ENCODE data around the gene AKAP13.

AKAP13 gene

GRCh38 chr15:85741021-85741421 lies 360.6 kb downstream of the AKAP13 start:
- H3K4me1 Mint-ChIP-seq = peaks cover 40% of the 10 kb centered on the region
- H3K4me3 Mint-ChIP-seq = no peak overlapping the region
- H3K27ac Mint-ChIP-seq = no peak overlapping the region
- H3K9me3 Mint-ChIP-seq = no peaks in the 10 kb centered on the region
- no peak for TF ChIP-seq CTCF (IDR thresholded peaks at IDR 0.05; ENCODE audit: unreplicated experiment in 3 of 3)
- peaks cover 94% of the 10 kb centered on the region for H3K36me3 Mint-ChIP-seq (ENCODE audit: low read depth)
- no peaks in the 10 kb centered on the region for H3K27me3 Mint-ChIP-seq (ENCODE audit: low read depth)

- Mint-ChIP-seq H3K27me3 (ENCODE audit: low read depth) (no peaks in the 10 kb centered on the region), H3K9me3 (no peaks in the 10 kb centered on the region), H3K4me1 (peaks cover 44% of the 10 kb centered on the region), H3K27ac (peak overlapping the region in 2 of 3 experiments; percentile 40 to 45), H3K36me3 (ENCODE audit: low read depth) (peaks cover 94% of the 10 kb centered on the region), H3K4me3 (no peak overlapping the region)
- no peak for TF ChIP-seq CTCF (IDR thresholded peaks at IDR 0.05; ENCODE audit: unreplicated experiment in 3 of 3)
Measured at GRCh38 chr15:85741662-85742061, 361.3 kb downstream of the AKAP13 start.

- no peaks in the 10 kb centered on the region for H3K27me3 Mint-ChIP-seq (ENCODE audit: low read depth)
- H3K4me1 Mint-ChIP-seq = peaks cover 46% of the 10 kb centered on the region
- peak overlapping the region; percentile 39 to 45 (median 40) for H3K27ac Mint-ChIP-seq
- TF ChIP-seq CTCF (IDR thresholded peaks at IDR 0.05; ENCODE audit: unreplicated experiment in 3 of 3) = no peak
- H3K4me3 Mint-ChIP-seq = no peak overlapping the region
- H3K36me3 Mint-ChIP-seq (ENCODE audit: low read depth) = peaks cover 94% of the 10 kb centered on the region
- no peaks in the 10 kb centered on the region for H3K9me3 Mint-ChIP-seq
Measured at GRCh38 chr15:85742186-85742821, 361.9 kb downstream of the AKAP13 start.

GRCh38 chr15:85743392-85744055 lies 363.1 kb downstream of the AKAP13 start:
- Mint-ChIP-seq H3K9me3 (no peaks in the 10 kb centered on the region), H3K4me1 (peaks cover 57% of the 10 kb centered on the region), H3K27ac (peak overlapping the region in 2 of 3 experiments; percentile 40 to 45), H3K4me3 (no peak overlapping the region), H3K27me3 (ENCODE audit: low read depth) (no peaks in the 10 kb centered on the region), H3K36me3 (ENCODE audit: low read depth) (peaks cover 97% of the 10 kb centered on the region)
- TF ChIP-seq CTCF (IDR thresholded peaks at IDR 0.05; ENCODE audit: unreplicated experiment in 3 of 3) = no peak

- Mint-ChIP-seq H3K27me3 (ENCODE audit: low read depth) (no peaks in the 10 kb centered on the region), H3K36me3 (ENCODE audit: low read depth) (peaks cover 96% of the 10 kb centered on the region), H3K27ac (peak overlapping the region in 2 of 3 experiments; percentile 40 to 44), H3K4me1 (peaks cover 66% of the 10 kb centered on the region), H3K4me3 (no peak overlapping the region), H3K9me3 (no peaks in the 10 kb centered on the region)
- no peak for TF ChIP-seq CTCF (IDR thresholded peaks at IDR 0.05; ENCODE audit: unreplicated experiment in 3 of 3)
Measured at GRCh38 chr15:85744579-85744978, 364.2 kb downstream of the AKAP13 start.

GRCh38 chr15:85745023-85745422 lies 364.6 kb downstream of the AKAP13 start:
- Mint-ChIP-seq H3K36me3 (ENCODE audit: low read depth) (peaks cover 92% of the 10 kb centered on the region), H3K27ac (peak overlapping the region in 1 of 3 experiments; percentile 40), H3K4me3 (no peak overlapping the region), H3K9me3 (no peaks in the 10 kb centered on the region), H3K4me1 (peaks cover 66% of the 10 kb centered on the region), H3K27me3 (ENCODE audit: low read depth) (no peaks in the 10 kb centered on the region)
- no peak for TF ChIP-seq CTCF (IDR thresholded peaks at IDR 0.05; ENCODE audit: unreplicated experiment in 3 of 3)
